Activated CD4-positive, alpha-beta T cell treated with anti-CD3 and anti-CD28 coated beads, Interleukin-2, Interleukin-4, amounts not matched to agents 100 ng/mL and 50 ng/mL, durations not matched to agents 16 hours and 8 hours (primary cell): ENCODE data around the gene LPP.
A peak's percentile ranks its signal among the peaks of the same experiment; 100 is the strongest.
"Not testable (repeated sequence)": the region's sequence is repeated elsewhere in the genome, so short reads cannot be mapped to it uniquely, and the experiment has no call there.

Source experiments
- DNase-seq: peaks from one replicate; pipeline ENCODE4 v3.0.0-alpha.2; 2020; ENCODE audit warnings: low spot score

The LPP gene

GRCh38 chr3:188401244-188401993 is 247.5 kb downstream of the LPP start:
- DNase-seq: no peak

- DNase-seq: no peak
Measured at GRCh38 chr3:188402229-188402628, 248.3 kb downstream of the LPP start.

GRCh38 chr3:188403404-188403803 is 249.4 kb downstream of the LPP start:
- peak; percentile 58 for DNase-seq

- no peak for DNase-seq
Measured at GRCh38 chr3:188404124-188404523, 250.2 kb downstream of the LPP start.

GRCh38 chr3:188404701-188405100 is 250.7 kb downstream of the LPP start:
- DNase-seq: no peak

GRCh38 chr3:188407158-188407880 is 253.4 kb downstream of the LPP start:
- DNase-seq: no peak

GRCh38 chr3:188408831-188409230 is 254.9 kb downstream of the LPP start:
- no peak for DNase-seq

- no peak for DNase-seq
Measured at GRCh38 chr3:188411750-188412149, 257.8 kb downstream of the LPP start.

GRCh38 chr3:188415196-188415595 is 261.2 kb downstream of the LPP start:
- no peak for DNase-seq

- no peak for DNase-seq
Measured at GRCh38 chr3:188416041-188416440, 262.1 kb downstream of the LPP start.

- DNase-seq: no peak
Measured at GRCh38 chr3:188417271-188417696, 263.3 kb downstream of the LPP start.

GRCh38 chr3:188417766-188418165 is 263.8 kb downstream of the LPP start:
- no peak for DNase-seq

- no peak for DNase-seq
Measured at GRCh38 chr3:188421151-188421821, 267.3 kb downstream of the LPP start.

GRCh38 chr3:188421836-188422540 is 268.0 kb downstream of the LPP start:
- no peak for DNase-seq

- not testable (repeated sequence) for DNase-seq
Measured at GRCh38 chr3:188427981-188428380, 274.0 kb downstream of the LPP start.

GRCh38 chr3:188431040-188431439 is 277.1 kb downstream of the LPP start:
- DNase-seq: no peak

- DNase-seq: no peak
Measured at GRCh38 chr3:188431553-188431952, 277.6 kb downstream of the LPP start.

GRCh38 chr3:188432802-188433520 is 279.0 kb downstream of the LPP start:
- peak; percentile 9 for DNase-seq

GRCh38 chr3:188433521-188434150 is 279.7 kb downstream of the LPP start:
- DNase-seq: no peak

- DNase-seq: no peak
Measured at GRCh38 chr3:188434594-188434993, 280.6 kb downstream of the LPP start.

GRCh38 chr3:188435266-188435665 is 281.3 kb downstream of the LPP start:
- DNase-seq: no peak
